Activated naive CD4-positive, alpha-beta T cell treated with anti-CD3 and anti-CD28 coated beads for 36 hours (primary cell): Measurements from ENCODE around the gene TTC31. TPM values are rescaled to one million over a fixed set of nuclear protein-coding genes. Genes with fewer than 3 reads are reported as not detected.
"Not testable (repeated sequence)": the region's sequence is repeated elsewhere in the genome, so short reads cannot be mapped to it uniquely, and the experiment has no call there.

ENCODE experiments used
- CTCF ChIA-PET: fragments of 350-600 bp; sonication (Branson Sonifier 250); formaldehyde crosslinking; loops from one replicate; lab custom pipeline; 2021; ENCODE audit warnings: antibody characterized with exemption; lab: Charles Lee
- DNase-seq: peaks from one replicate; pipeline ENCODE4 v3.0.0-alpha.2; 2020
- H3K27ac Mint-ChIP-seq: one replicate; pipeline ENCODE4 v1.8.0; 2021; ENCODE audit warnings: mild to moderate bottlenecking, mixed read lengths
- H3K27me3 Mint-ChIP-seq: one replicate; pipeline ENCODE4 v1.8.0; 2021; ENCODE audit warnings: low read depth, mixed read lengths
- H3K36me3 Mint-ChIP-seq: one replicate; pipeline ENCODE4 v1.8.0; 2021; ENCODE audit warnings: low read depth, mixed read lengths
- H3K4me1 Mint-ChIP-seq: one replicate; pipeline ENCODE4 v1.8.0; 2021; ENCODE audit warnings: low read depth, mixed read lengths
- H3K4me3 Mint-ChIP-seq: one replicate; pipeline ENCODE4 v1.8.0; 2021; ENCODE audit warnings: mild to moderate bottlenecking, moderate library complexity, mixed read lengths
- H3K9me3 Mint-ChIP-seq: one replicate; pipeline ENCODE4 v1.8.0; 2021; ENCODE audit warnings: mixed read lengths
- intact Hi-C: fragments of 100-400 bp; cut with micrococcal nuclease; formaldehyde crosslinking; loops from one replicate; pipeline ENCODE4 v1.15.1; 2023
- total RNA-seq, 2 experiments: library from RNA; stranded (reverse); gene quantifications; one replicate each; pipeline ENCODE4 v1.2.3, GENCODE V29; 2021

TTC31 gene
- total RNA-seq, 2 experiments from 2014 or later = 29.5 to 30.6 TPM

DNA sequence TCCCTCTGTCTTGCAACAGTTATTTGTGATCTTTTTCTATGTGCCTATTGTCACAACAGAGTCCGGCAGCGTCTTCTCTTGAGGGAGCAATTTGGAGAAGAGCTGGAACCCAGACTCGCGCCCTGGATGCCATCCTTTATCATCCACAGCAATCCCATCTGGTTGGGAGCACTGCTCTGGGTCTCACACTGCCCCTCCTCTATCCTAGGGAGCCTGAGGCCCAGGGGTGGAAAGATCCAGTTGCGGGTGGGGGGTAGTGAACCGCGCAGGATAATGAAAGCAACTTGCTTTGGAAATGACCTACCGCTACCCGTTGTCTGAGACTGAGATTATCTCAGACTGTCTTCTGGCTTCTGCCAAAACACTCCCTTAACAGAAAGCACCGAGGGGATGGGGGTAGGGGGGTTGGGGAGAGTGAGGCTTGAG is 23.9 kb upstream of the TTC31 start:
- CTCF ChIA-PET = interaction anchor here (0.6 to 1.9 kb wide), 6 partner anchors 8 to 129 kb away, joined by 3 to 5 read pairs (median 3); no protein-coding TSS in a partner anchor
- Mint-ChIP-seq H3K27me3 (no peaks in the 10 kb centered on the region), H3K9me3 (no peaks in the 10 kb centered on the region), H3K4me1 (peaks cover 46% of the 10 kb centered on the region), H3K27ac (peak overlapping the region; percentile 99), H3K36me3 (peaks cover 9% of the 10 kb centered on the region), H3K4me3 (peak overlapping the region; percentile 92)
- no peak for DNase-seq
- intact Hi-C loops = loop anchor here (1.0 to 10.0 kb wide), 14 partner anchors 13 to 1344 kb away; partner anchors contain the start of genes AUP1, CCT7, DGUOK and DOK1

- DNase-seq, CTCF ChIA-PET: not testable (repeated sequence)
These were observed 23.3 kb upstream of the TTC31 start for GRCh38 chr2:74459503-74460118.

GRCh38 chr2:74460187-74460586 is 22.7 kb upstream of the TTC31 start:
- DNase-seq, H3K27me3 Mint-ChIP-seq, intact Hi-C loops, H3K9me3 Mint-ChIP-seq, H3K36me3 Mint-ChIP-seq: not testable (repeated sequence)
- Mint-ChIP-seq H3K4me3 (peak overlapping the region; percentile 92), H3K4me1 (peaks cover 41% of the 10 kb centered on the region), H3K27ac (peak overlapping the region; percentile 56)
- CTCF ChIA-PET = interaction anchor here (1.9 kb wide), 1 partner anchor 22 kb away, joined by 7 read pairs; the partner anchor contains the start of genes CCDC142 and TTC31

More at GRCh38 chr2:74459503-74460118, 23.3 kb upstream of the TTC31 start:
- Mint-ChIP-seq H3K4me3 (peak overlapping the region; percentile 92), H3K4me1 (peaks cover 45% of the 10 kb centered on the region), H3K27ac (peak overlapping the region; percentile 28)
- H3K9me3 Mint-ChIP-seq, H3K36me3 Mint-ChIP-seq, H3K27me3 Mint-ChIP-seq: not testable (repeated sequence)
- intact Hi-C loops = loop anchor here (2.0 to 10.0 kb wide), 7 partner anchors 207 to 1345 kb away; partner anchors contain the start of genes CCT7, DGUOK, MTHFD2 and PRADC1

GRCh38 chr2:74461187-74462053 is 21.5 kb upstream of the TTC31 start:
- no peak overlapping the region for H3K4me3 Mint-ChIP-seq
- CTCF ChIA-PET = interaction anchor here (0.7 to 1.9 kb wide), 2 partner anchors 21 to 126 kb away, joined by 3 to 7 read pairs; partner anchors contain the start of genes CCDC142 and TTC31
- no peaks in the 10 kb centered on the region for H3K9me3 Mint-ChIP-seq
- intact Hi-C loops = no loop called here
- H3K4me1 Mint-ChIP-seq = peaks cover 35% of the 10 kb centered on the region
- H3K27me3 Mint-ChIP-seq = no peaks in the 10 kb centered on the region
- no peak for DNase-seq
- no peak overlapping the region for H3K27ac Mint-ChIP-seq
- H3K36me3 Mint-ChIP-seq = peaks cover 6% of the 10 kb centered on the region

DNA sequence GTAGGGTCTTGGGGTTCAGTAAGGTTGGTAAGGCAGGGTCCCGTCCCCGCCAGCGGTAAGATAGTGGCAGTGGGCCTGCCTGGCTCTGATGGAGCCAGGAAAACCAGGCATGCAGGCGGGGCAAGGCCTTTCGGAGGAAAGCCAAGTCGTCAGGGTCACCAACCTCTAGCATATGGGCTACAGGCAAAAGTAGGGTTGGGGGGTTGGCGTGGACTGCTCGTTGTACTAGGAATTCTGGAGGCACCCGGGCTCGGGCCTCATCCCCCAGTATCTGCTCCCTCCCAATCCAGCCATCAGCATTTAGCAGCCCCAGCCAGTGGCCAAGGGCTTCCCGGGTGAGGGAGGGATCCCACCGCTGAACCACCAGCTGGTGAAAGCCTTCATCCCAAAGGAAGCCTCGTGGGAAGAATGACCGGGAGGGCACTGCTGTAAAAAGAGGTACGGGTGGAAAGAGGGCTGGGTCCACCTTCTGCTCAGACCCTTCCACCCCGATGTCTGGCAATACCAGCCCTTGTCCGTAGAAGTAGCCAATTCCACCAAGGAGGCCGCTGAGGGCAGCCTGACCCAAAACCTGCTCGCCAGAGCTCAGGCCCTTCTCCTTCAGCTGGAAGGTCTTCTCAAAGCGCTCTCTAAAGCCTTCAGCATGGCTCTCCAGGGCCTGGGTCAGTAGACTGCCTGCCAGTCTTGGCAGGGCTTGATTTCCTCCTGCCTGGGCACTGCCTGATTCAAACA is 20.7 kb upstream of the TTC31 start:
- Mint-ChIP-seq H3K4me3 (no peak overlapping the region), H3K4me1 (peaks cover 27% of the 10 kb centered on the region), H3K36me3 (peaks cover 4% of the 10 kb centered on the region), H3K9me3 (no peaks in the 10 kb centered on the region), H3K27ac (no peak overlapping the region), H3K27me3 (no peaks in the 10 kb centered on the region)
- intact Hi-C loops = no loop called here
- DNase-seq = no peak
- CTCF ChIA-PET = interaction anchor here (0.6 to 1.9 kb wide), 4 partner anchors 10 to 126 kb away, joined by 3 to 7 read pairs (median 3); partner anchors contain the start of genes CCDC142, MRPL53 and TTC31

GRCh38 chr2:74462786-74463105 is 20.1 kb upstream of the TTC31 start:
- H3K4me3 Mint-ChIP-seq = no peak overlapping the region
- CTCF ChIA-PET = interaction anchor here (0.6 to 1.5 kb wide), 2 partner anchors 10 to 17 kb away, joined by 3 read pairs; partner anchors contain the start of gene MRPL53
- DNase-seq = no peak
- H3K9me3 Mint-ChIP-seq = no peaks in the 10 kb centered on the region
- H3K4me1 Mint-ChIP-seq = peaks cover 26% of the 10 kb centered on the region
- no peaks in the 10 kb centered on the region for H3K27me3 Mint-ChIP-seq
- H3K27ac Mint-ChIP-seq = no peak overlapping the region
- intact Hi-C loops = no loop called here
- peaks cover 2% of the 10 kb centered on the region for H3K36me3 Mint-ChIP-seq

DNA sequence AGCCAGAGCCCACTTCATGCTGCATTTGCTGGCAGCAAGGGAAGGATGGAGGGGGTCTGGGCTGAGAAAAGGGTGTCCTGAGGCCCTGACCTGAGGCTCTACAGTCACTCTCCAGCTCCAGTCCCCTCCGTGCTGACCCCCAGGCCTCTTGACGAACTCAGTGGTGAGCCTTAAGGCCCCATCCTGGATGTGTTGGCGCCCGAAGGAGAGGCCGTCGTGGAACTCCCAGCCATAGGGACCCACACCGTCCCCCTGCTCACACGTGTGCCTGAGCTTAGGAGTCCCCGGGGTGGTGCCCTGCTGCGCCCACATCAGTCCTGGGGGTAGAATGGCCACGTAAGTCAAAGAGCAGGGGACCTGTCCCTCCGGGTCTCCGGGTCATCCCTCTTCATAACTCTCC is 18.5 kb upstream of the TTC31 start:
- Mint-ChIP-seq H3K4me3 (peak overlapping the region; percentile 99), H3K27ac (peak overlapping the region; percentile 75), H3K27me3 (no peaks in the 10 kb centered on the region), H3K9me3 (no peaks in the 10 kb centered on the region), H3K36me3 (peaks cover 2% of the 10 kb centered on the region), H3K4me1 (peaks cover 24% of the 10 kb centered on the region)
- CTCF ChIA-PET = interaction anchor here (1.0 kb wide), 1 partner anchor 125 kb away, joined by 3 read pairs; no protein-coding TSS in a partner anchor
- no peak for DNase-seq
- intact Hi-C loops = no loop called here

DNA sequence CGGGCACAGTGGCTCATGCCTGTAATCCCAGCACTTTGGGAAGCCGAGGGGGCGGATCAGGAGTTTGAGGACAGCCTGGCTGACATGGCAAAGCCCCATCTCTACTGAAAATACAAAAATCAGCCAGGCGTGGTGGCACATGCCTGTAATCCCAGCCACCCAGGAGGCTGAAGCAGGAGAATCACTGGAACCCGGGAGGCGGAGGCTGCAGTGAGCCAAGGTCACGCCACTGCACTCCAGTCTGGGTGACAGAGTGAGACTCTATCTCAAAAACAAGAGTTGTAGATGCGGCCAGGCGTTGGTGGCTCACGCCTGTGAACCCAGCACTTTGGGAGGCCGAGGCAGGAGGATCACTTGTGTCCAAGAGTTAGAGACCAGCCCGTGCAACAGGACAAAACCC is 12.1 kb upstream of the TTC31 start:
- Mint-ChIP-seq H3K36me3 (peaks cover 18% of the 10 kb centered on the region), H3K4me3 (peak overlapping the region; percentile 49), H3K27ac (peak overlapping the region; percentile 33), H3K4me1 (peaks cover 24% of the 10 kb centered on the region)
- H3K9me3 Mint-ChIP-seq, intact Hi-C loops, H3K27me3 Mint-ChIP-seq, DNase-seq: not testable (repeated sequence)
- CTCF ChIA-PET = interaction anchor here (2.9 kb wide), 1 partner anchor 12 kb away, joined by 31 read pairs; the partner anchor contains the start of genes CCDC142 and TTC31

DNA sequence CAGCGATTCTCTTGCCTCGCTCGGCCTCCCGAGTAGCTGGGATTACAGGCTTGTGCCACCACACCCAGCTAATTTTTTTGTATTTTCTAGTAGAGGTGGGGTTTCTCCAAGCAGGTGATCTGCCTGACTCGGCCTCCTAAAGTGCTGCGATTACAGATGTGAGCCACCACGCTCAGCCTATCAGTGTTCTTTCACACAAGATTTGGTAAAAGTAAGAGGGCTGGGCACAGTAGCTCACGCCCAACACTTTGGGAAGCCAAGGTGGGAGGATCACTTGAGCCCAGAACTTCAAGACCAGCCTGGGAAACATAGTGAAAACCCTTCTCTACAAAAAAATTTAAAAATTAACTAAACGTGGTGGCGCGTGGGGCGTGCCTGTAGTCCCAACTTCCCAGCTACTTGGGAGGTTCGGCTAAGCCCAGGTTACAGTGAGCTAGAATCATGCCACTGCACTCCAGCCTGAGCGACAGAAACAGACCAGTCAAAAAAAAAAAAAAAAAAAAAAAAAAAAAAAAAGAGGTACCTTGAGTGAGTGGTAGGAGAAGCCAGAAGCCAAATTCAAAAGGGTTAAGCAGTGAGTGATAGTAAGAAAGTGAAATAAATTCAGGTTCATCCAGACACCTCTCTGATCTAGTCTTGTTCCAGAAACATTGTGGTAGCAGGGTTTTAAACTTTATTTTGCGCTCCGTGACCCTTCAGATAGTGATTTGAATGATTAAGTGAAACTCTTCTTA is 11.4 kb upstream of the TTC31 start:
- DNase-seq = no peak
- peaks cover 18% of the 10 kb centered on the region for H3K36me3 Mint-ChIP-seq
- H3K4me1 Mint-ChIP-seq = peaks cover 20% of the 10 kb centered on the region

DNA sequence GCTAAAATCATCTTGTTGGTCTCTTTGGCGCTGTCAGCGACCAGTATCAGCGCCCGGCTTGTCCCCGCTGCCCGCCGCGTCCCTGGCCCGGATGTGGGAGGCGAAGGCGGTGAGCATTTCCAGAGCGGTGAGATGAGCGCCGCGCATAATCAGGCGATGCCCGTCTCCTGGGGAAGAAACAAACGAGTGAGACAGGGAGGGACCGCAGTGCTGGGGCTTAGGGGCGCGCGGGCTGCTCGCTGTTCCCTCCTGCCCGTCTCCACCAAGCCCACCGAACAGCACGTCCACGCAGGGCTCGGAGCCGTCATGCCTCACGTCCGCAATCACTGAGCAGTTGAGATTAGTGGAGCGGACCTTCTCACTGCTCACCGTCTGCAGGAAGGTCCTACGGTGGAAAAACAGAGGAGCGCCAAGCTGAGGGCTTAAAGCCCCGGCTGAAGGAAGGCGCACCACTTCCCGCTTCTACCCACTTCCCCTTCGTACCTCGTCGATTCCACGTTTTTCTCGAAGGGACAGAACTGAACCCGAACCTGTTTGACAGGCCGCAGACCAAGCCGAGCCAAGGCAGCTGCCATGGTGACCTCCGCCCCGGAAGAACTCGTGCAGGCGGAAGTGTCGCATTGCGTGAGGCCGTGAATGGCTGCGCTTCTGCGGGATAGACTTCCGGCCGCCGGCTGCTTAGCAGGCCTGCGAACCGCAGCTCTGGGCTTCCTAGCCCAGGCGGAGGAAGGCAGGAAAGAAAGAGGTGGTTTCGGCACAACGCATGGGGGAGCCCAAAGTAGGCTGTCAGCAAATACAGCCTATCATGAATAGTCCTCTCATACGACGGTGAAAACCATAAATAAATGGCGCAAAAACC is 10.6 kb upstream of the TTC31 start, which contains the start of gene MRPL53:
MRPL53 (minus strand) TSS at position 595 of the 859 bp plus-strand sequence; CDS start at position 575, 20 bp downstream.
- H3K4me3 Mint-ChIP-seq = peak within 1 kb of the TSS; percentile 98
- H3K9me3 Mint-ChIP-seq = no peaks in the 10 kb centered on the region
- H3K36me3 Mint-ChIP-seq = peaks cover 18% of the 10 kb centered on the region
- peak; percentile 97 for DNase-seq
- peaks cover 20% of the 10 kb centered on the region for H3K4me1 Mint-ChIP-seq
- CTCF ChIA-PET = interaction anchor here (0.6 to 2.9 kb wide), 5 partner anchors 9 to 624 kb away, joined by 3 to 31 read pairs (median 3); partner anchors contain the start of genes CCDC142 and TTC31
- no peaks in the 10 kb centered on the region for H3K27me3 Mint-ChIP-seq
- intact Hi-C loops = loop anchor here (1.0 kb wide), 3 partner anchors 11 to 18 kb away; partner anchors contain the start of genes TTC31 and WBP1
- H3K27ac Mint-ChIP-seq = peak within 1 kb of the TSS; percentile 98

More for the DNA sequence above, 11.4 kb upstream of the TTC31 start:
- H3K27me3 Mint-ChIP-seq = no peaks in the 10 kb centered on the region
- intact Hi-C loops = loop anchor here (1.0 kb wide), 3 partner anchors 12 to 17 kb away; partner anchors contain the start of genes TTC31 and WBP1
- peak overlapping the region; percentile 98 for H3K27ac Mint-ChIP-seq
- H3K9me3 Mint-ChIP-seq = no peaks in the 10 kb centered on the region
- peak overlapping the region; percentile 98 for H3K4me3 Mint-ChIP-seq
- CTCF ChIA-PET = interaction anchor here (0.6 to 2.9 kb wide), 3 partner anchors 9 to 624 kb away, joined by 3 to 31 read pairs (median 3); partner anchors contain the start of genes CCDC142 and TTC31
